HG02973 (cell line): ENCODE measurements around the gene RHOU.

Source experiments
- ATAC-seq: cut with Tn5 transposase; IDR thresholded peaks from one replicate; pipeline ENCODE4 v1.9.1; 2021; ENCODE audit warnings: moderate library complexity; ENCODE audit not compliant: unreplicated experiment

RHOU gene

GRCh38 chr1:228736844-228737445 is 1.7 kb downstream of the RHOU start:
- ATAC-seq = no peak

- no peak for ATAC-seq
These were observed 2.3 kb downstream of the RHOU start for GRCh38 chr1:228737601-228738041.

- no peak for ATAC-seq
These were observed 4.5 kb downstream of the RHOU start for GRCh38 chr1:228739826-228740225.

- no peak for ATAC-seq
These were observed 5.5 kb downstream of the RHOU start for GRCh38 chr1:228740543-228741317.

GRCh38 chr1:228742281-228742860 is 7.1 kb downstream of the RHOU start:
- ATAC-seq = no peak

- no peak for ATAC-seq
These were observed 8.1 kb downstream of the RHOU start for GRCh38 chr1:228743405-228743804.

- ATAC-seq = no peak
These were observed 9.1 kb downstream of the RHOU start for GRCh38 chr1:228744356-228744755.

GRCh38 chr1:228744918-228745317 is 9.6 kb downstream of the RHOU start:
- ATAC-seq = no peak

- no peak for ATAC-seq
These were observed 10.2 kb downstream of the RHOU start for GRCh38 chr1:228745497-228745896.

- ATAC-seq = no peak
These were observed 12.1 kb downstream of the RHOU start for GRCh38 chr1:228747301-228747935.

- ATAC-seq = no peak
These were observed 12.8 kb downstream of the RHOU start for GRCh38 chr1:228748029-228748428.

GRCh38 chr1:228748431-228748830 is 13.2 kb downstream of the RHOU start:
- ATAC-seq = no peak

GRCh38 chr1:228749765-228750164 is 14.5 kb downstream of the RHOU start:
- no peak for ATAC-seq

GRCh38 chr1:228750915-228751314 is 15.6 kb downstream of the RHOU start:
- ATAC-seq = no peak

- no peak for ATAC-seq
These were observed 16.2 kb downstream of the RHOU start for GRCh38 chr1:228751360-228752098.

- no peak for ATAC-seq
These were observed 17.0 kb downstream of the RHOU start for GRCh38 chr1:228752258-228752657.

GRCh38 chr1:228752675-228753265 is 17.5 kb downstream of the RHOU start:
- no peak for ATAC-seq

GRCh38 chr1:228753287-228753686 is 18.0 kb downstream of the RHOU start:
- ATAC-seq = no peak

- ATAC-seq = no peak
These were observed 18.6 kb downstream of the RHOU start for GRCh38 chr1:228753786-228754360.

GRCh38 chr1:228754646-228755268 is 19.5 kb downstream of the RHOU start:
- no peak for ATAC-seq
